Progenitor cell of endocrine pancreas (in vitro differentiated cells): ENCODE measurements around the gene MTCL1. TPM values are rescaled to one million over a fixed set of nuclear protein-coding genes. Genes with fewer than 3 reads are reported as not detected.
A peak's percentile ranks its signal among the peaks of the same experiment; 100 is the strongest.

Source experiments
- DNase-seq: peaks from one replicate; pipeline ENCODE4 v3.0.0; 2021; ENCODE audit warnings: low spot score; ENCODE audit not compliant: unreplicated experiment
- H3K27ac Mint-ChIP-seq: 2 replicates; pipeline ENCODE4 v1.8.0; 2021; ENCODE audit warnings: mild to moderate bottlenecking, moderate library complexity, mixed read lengths
- H3K27me3 Mint-ChIP-seq: 2 replicates; pipeline ENCODE4 v1.8.0; 2021; ENCODE audit warnings: mixed read lengths
- H3K36me3 Mint-ChIP-seq: 2 replicates; pipeline ENCODE4 v1.8.0; 2022; ENCODE audit warnings: mixed read lengths; ENCODE audit not compliant: insufficient read depth
- H3K4me1 Mint-ChIP-seq: 2 replicates; pipeline ENCODE4 v1.8.0; 2021; ENCODE audit warnings: low read depth, mixed read lengths
- H3K4me3 Mint-ChIP-seq: 2 replicates; pipeline ENCODE4 v1.8.0; 2021; ENCODE audit warnings: low read depth, mild to moderate bottlenecking, moderate library complexity, mixed read lengths
- H3K9me3 Mint-ChIP-seq: 2 replicates; pipeline ENCODE4 v1.8.0; 2021; ENCODE audit warnings: low read depth, mixed read lengths
- total RNA-seq: library from RNA; stranded (reverse); gene quantifications from 2 replicates; pipeline ENCODE4 v1.2.1, GENCODE V29; 2021
- TF ChIP-seq, protein P1 (sequence below): fragments of 200-600 bp; sonication (generic); IDR thresholded peaks from one replicate; pipeline ENCODE4 v1.5.0; 2021; ENCODE audit warnings: antibody characterized with exemption, mild to moderate bottlenecking; ENCODE audit not compliant: unreplicated experiment

The MTCL1 gene
- total RNA-seq, 1 donor from 2014 or later = 81.5 TPM

GRCh38 chr18:8785261-8785660, 79.9 kb downstream of the MTCL1 start:
- H3K36me3 Mint-ChIP-seq = peaks cover 39% of the 10 kb centered on the region
- no peaks in the 10 kb centered on the region for H3K9me3 Mint-ChIP-seq
- H3K4me3 Mint-ChIP-seq = no peak overlapping the region
- no peak for DNase-seq
- no peaks in the 10 kb centered on the region for H3K27me3 Mint-ChIP-seq
- TF ChIP-seq, protein P1, sequence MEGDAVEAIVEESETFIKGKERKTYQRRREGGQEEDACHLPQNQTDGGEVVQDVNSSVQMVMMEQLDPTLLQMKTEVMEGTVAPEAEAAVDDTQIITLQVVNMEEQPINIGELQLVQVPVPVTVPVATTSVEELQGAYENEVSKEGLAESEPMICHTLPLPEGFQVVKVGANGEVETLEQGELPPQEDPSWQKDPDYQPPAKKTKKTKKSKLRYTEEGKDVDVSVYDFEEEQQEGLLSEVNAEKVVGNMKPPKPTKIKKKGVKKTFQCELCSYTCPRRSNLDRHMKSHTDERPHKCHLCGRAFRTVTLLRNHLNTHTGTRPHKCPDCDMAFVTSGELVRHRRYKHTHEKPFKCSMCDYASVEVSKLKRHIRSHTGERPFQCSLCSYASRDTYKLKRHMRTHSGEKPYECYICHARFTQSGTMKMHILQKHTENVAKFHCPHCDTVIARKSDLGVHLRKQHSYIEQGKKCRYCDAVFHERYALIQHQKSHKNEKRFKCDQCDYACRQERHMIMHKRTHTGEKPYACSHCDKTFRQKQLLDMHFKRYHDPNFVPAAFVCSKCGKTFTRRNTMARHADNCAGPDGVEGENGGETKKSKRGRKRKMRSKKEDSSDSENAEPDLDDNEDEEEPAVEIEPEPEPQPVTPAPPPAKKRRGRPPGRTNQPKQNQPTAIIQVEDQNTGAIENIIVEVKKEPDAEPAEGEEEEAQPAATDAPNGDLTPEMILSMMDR = no peak
- no peak overlapping the region for H3K27ac Mint-ChIP-seq
- peaks cover 4% of the 10 kb centered on the region for H3K4me1 Mint-ChIP-seq

GRCh38 chr18:8785855-8786482, 80.6 kb downstream of the MTCL1 start:
- TF ChIP-seq, protein P1 = no peak
- Mint-ChIP-seq H3K27ac (peak overlapping the region; percentile 56), H3K36me3 (peaks cover 38% of the 10 kb centered on the region), H3K4me3 (no peak overlapping the region), H3K27me3 (no peaks in the 10 kb centered on the region), H3K4me1 (peaks cover 2% of the 10 kb centered on the region), H3K9me3 (no peaks in the 10 kb centered on the region)
- DNase-seq = no peak

GRCh38 chr18:8786483-8787370, 81.4 kb downstream of the MTCL1 start:
- Mint-ChIP-seq H3K27ac (no peak overlapping the region), H3K9me3 (no peaks in the 10 kb centered on the region), H3K4me3 (no peak overlapping the region), H3K27me3 (no peaks in the 10 kb centered on the region), H3K4me1 (peaks cover 2% of the 10 kb centered on the region), H3K36me3 (peaks cover 39% of the 10 kb centered on the region)
- DNase-seq = no peak
- TF ChIP-seq, protein P1 = no peak

GRCh38 chr18:8787371-8787670, 82.0 kb downstream of the MTCL1 start:
- no peak for DNase-seq
- TF ChIP-seq, protein P1 = no peak
- no peaks in the 10 kb centered on the region for H3K27me3 Mint-ChIP-seq
- H3K36me3 Mint-ChIP-seq = peaks cover 40% of the 10 kb centered on the region
- no peaks in the 10 kb centered on the region for H3K9me3 Mint-ChIP-seq
- H3K27ac Mint-ChIP-seq = no peak overlapping the region
- H3K4me1 Mint-ChIP-seq = peaks cover 8% of the 10 kb centered on the region
- no peak overlapping the region for H3K4me3 Mint-ChIP-seq

DNA sequence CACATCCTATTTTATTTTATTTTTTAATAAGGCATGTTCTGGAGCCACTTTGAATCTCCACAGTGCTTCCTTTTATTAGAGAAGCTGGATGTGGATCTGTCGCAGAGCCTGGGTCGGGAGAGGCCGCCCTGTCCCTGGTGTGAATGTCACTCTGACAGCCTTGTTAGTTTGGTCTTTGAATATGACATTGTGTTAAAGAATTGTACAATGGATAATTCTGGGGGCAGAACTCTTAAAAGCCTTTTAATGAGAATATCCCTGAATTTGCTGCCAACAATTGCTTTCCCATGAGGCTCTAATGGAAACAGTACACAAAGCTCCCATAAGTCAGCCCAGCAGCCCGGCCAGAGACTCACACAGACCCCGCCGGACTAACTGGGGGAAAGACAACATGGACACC, 82.4 kb downstream of the MTCL1 start:
- Mint-ChIP-seq H3K27ac (no peak overlapping the region), H3K27me3 (no peaks in the 10 kb centered on the region), H3K9me3 (no peaks in the 10 kb centered on the region), H3K4me3 (no peak overlapping the region), H3K4me1 (peaks cover 12% of the 10 kb centered on the region), H3K36me3 (peaks cover 37% of the 10 kb centered on the region)
- DNase-seq = no peak
- TF ChIP-seq, protein P1 = no peak
